Mesothelial cell of epicardium (in vitro differentiated cells): ENCODE data around the gene C10orf90. TPM values are rescaled to one million over a fixed set of nuclear protein-coding genes. Genes with fewer than 3 reads are reported as not detected.

Experiments used
- DNase-seq, 2 experiments: peaks; one replicate each; pipeline ENCODE4 v3.0.0; 2021; ENCODE audit warnings: low spot score in 2 of 2; ENCODE audit not compliant: unreplicated experiment in 2 of 2
- H3K27ac Mint-ChIP-seq: 2 replicates; pipeline ENCODE4 v1.8.0; 2021; ENCODE audit warnings: mixed read lengths
- H3K27me3 Mint-ChIP-seq: 2 replicates; pipeline ENCODE4 v1.8.0; 2021; ENCODE audit warnings: low read depth, mixed read lengths
- H3K36me3 Mint-ChIP-seq: 2 replicates; pipeline ENCODE4 v1.8.0; 2021; ENCODE audit warnings: mixed read lengths
- H3K4me1 Mint-ChIP-seq: 2 replicates; pipeline ENCODE4 v1.8.0; 2021; ENCODE audit warnings: mixed read lengths
- H3K4me3 Mint-ChIP-seq: 2 replicates; pipeline ENCODE4 v1.8.0; 2021; ENCODE audit warnings: mild to moderate bottlenecking, moderate library complexity, mixed read lengths
- H3K9me3 Mint-ChIP-seq: 2 replicates; pipeline ENCODE4 v1.8.0; 2021; ENCODE audit warnings: mixed read lengths
- total RNA-seq: library from RNA; stranded (reverse); gene quantifications from 3 replicates; pipeline ENCODE4 v1.2.1, GENCODE V29; 2021
- TF ChIP-seq, protein P1 (sequence below): fragments of 200-600 bp; sonication (generic); IDR thresholded peaks from one replicate; pipeline ENCODE4 v1.5.0; 2021; ENCODE audit warnings: antibody characterized with exemption; ENCODE audit not compliant: unreplicated experiment

The C10orf90 gene
- total RNA-seq, 1 donor from 2014 or later = not detected

DNA sequence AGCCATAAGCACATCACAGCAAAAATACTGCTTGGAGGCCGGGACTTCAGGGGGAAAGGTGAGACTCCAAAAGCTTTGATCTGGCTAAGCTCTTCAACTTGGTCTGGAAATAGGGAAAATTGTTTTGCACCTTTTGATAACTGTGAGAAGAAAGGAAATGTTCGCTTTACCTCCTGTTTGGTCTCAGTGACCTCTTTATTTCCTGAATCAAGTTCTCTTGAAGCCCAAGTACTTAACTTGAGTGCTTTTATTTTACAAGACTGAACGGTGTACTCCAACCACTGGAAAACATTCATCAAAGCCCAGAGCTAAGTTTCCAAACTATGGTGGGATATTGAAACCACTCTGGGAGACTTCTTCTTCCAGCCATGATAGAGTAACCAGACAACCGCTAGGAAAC lies 5.3 kb downstream of the C10orf90 start:
- Mint-ChIP-seq H3K4me1 (peaks cover 7% of the 10 kb centered on the region), H3K27me3 (no peaks in the 10 kb centered on the region), H3K9me3 (no peaks in the 10 kb centered on the region), H3K27ac (no peak overlapping the region), H3K36me3 (no peaks in the 10 kb centered on the region), H3K4me3 (no peak overlapping the region)
- TF ChIP-seq, protein P1, sequence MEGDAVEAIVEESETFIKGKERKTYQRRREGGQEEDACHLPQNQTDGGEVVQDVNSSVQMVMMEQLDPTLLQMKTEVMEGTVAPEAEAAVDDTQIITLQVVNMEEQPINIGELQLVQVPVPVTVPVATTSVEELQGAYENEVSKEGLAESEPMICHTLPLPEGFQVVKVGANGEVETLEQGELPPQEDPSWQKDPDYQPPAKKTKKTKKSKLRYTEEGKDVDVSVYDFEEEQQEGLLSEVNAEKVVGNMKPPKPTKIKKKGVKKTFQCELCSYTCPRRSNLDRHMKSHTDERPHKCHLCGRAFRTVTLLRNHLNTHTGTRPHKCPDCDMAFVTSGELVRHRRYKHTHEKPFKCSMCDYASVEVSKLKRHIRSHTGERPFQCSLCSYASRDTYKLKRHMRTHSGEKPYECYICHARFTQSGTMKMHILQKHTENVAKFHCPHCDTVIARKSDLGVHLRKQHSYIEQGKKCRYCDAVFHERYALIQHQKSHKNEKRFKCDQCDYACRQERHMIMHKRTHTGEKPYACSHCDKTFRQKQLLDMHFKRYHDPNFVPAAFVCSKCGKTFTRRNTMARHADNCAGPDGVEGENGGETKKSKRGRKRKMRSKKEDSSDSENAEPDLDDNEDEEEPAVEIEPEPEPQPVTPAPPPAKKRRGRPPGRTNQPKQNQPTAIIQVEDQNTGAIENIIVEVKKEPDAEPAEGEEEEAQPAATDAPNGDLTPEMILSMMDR = no peak
- no peak for DNase-seq

DNA sequence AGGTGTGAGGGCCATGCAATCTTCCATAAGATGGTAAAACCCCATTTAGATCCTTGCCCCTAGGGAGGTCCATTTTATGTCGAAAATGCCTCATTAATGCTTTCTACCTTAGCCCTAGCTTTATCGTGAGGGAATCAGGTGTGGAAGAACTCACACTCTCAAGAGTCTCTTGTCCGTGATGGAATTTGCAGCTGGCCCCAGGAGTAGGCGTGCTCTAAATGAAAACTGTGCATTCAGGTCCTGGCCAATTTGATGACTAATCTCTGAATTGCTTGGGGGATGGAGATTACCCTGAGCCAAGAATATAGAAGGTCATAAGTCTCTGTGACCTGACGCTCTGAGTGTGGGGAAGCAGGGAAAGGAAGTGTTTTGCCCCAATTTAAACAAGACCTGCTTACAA lies 6.6 kb downstream of the C10orf90 start:
- no peak overlapping the region for H3K4me3 Mint-ChIP-seq
- H3K4me1 Mint-ChIP-seq = no peaks in the 10 kb centered on the region
- H3K27ac Mint-ChIP-seq = peak overlapping the region; percentile 14

DNA sequence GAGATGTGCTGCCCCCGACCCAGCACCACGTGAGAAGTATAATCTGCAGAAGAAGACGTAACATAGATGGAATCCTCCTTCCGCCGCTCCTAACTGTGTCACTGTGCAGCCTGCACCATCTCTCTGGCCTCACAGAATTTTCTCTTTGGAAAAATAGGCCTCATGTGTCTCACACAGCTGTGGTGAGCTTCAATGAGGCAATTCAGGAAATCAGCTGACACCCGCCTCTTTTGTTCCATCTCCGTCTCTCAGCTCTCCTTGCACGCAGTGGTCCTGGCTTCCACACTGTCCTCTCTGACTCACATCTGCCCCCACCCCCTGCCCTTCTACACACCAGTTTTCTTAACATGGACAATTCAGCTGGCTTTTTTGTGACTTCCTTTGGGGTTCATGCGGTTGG lies 7.2 kb downstream of the C10orf90 start:
- H3K4me1 Mint-ChIP-seq = no peaks in the 10 kb centered on the region
- no peaks in the 10 kb centered on the region for H3K27me3 Mint-ChIP-seq
- H3K36me3 Mint-ChIP-seq = no peaks in the 10 kb centered on the region
- TF ChIP-seq, protein P1 = no peak
- H3K4me3 Mint-ChIP-seq = no peak overlapping the region
- no peak for DNase-seq
- no peaks in the 10 kb centered on the region for H3K9me3 Mint-ChIP-seq
- H3K27ac Mint-ChIP-seq = no peak overlapping the region

More for the DNA sequence above, 6.6 kb downstream of the C10orf90 start:
- DNase-seq = no peak
- no peaks in the 10 kb centered on the region for H3K9me3 Mint-ChIP-seq
- no peaks in the 10 kb centered on the region for H3K36me3 Mint-ChIP-seq
- TF ChIP-seq, protein P1 = no peak
- H3K27me3 Mint-ChIP-seq = no peaks in the 10 kb centered on the region

DNA sequence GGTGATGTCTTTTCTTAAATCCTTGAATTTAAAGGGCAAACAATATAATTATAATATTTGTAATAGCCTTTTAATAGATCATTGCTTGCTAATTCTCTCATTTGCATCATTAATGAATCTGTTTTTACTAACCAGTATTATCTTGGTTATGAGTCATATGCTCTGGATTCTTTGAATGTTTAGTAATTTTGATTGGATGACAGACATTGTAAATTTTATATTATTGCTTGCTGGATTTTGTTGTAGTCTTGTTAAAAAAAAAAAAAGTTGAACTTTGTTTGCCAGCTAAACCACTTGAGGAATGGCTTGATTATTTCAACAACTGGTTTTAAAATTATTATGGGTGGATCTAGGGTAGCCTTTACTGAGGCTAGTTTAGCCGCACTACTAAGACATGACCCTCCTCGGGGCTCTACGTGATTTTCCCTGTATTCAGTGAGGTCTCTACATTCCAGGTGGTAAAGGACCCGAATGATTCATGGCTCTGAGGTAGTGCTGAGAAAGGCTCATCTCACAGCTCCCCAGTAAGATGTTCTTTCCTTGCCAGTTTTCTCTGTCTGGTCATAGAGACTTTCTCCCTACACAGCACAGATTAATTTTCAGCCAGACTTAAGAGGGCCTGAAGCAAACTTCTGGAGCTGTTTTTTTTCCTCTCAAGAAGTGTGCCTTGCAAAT lies 8.5 kb downstream of the C10orf90 start:
- TF ChIP-seq, protein P1 = no peak
- Mint-ChIP-seq H3K4me3 (no peak overlapping the region), H3K9me3 (no peaks in the 10 kb centered on the region), H3K27ac (no peak overlapping the region), H3K27me3 (no peaks in the 10 kb centered on the region), H3K36me3 (no peaks in the 10 kb centered on the region), H3K4me1 (no peaks in the 10 kb centered on the region)
- no peak for DNase-seq

DNA sequence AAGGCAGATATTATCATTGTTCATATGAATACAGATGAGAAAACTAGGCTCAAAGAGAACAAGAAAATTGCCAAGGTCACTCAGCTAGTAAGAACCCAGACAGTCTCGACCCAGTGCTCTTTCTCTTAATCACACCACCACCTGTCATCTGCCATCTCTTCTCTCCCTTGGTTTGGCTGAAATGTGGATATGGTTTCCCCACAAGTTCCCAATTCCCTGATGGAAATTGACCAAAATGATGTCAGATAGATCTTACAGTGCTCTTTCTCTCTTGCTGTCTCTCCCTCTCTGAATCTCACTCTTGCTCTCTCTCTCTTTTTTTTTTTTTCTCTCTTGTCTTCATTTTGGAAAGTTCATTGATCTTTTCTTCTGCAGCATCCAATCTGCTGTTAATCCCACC lies 9.1 kb downstream of the C10orf90 start:
- TF ChIP-seq, protein P1 = no peak
- H3K27me3 Mint-ChIP-seq = no peaks in the 10 kb centered on the region
- no peak for DNase-seq
- H3K27ac Mint-ChIP-seq = no peak overlapping the region
- no peak overlapping the region for H3K4me3 Mint-ChIP-seq
- no peaks in the 10 kb centered on the region for H3K9me3 Mint-ChIP-seq
- no peaks in the 10 kb centered on the region for H3K36me3 Mint-ChIP-seq
- H3K4me1 Mint-ChIP-seq = no peaks in the 10 kb centered on the region
